Natural killer cell (primary cell): Measurements from ENCODE around the gene NCR3LG1. TPM values are rescaled to one million over a fixed set of nuclear protein-coding genes. Genes with fewer than 3 reads are reported as not detected.

Experiments used
- ATAC-seq, 3 donors: fragments of 150-1000 bp in 2 of 3; fragments of 200-7000 bp in 1 of 3; cut with Tn5 transposase; 1 replicate in 1 of 3; 2 replicates in 2 of 3; pipeline ENCODE4 v1.10.0; 2021; ENCODE audit warnings: mild to moderate bottlenecking in 2 of 3, moderate library complexity in 2 of 3
- DNase-seq, 2 donors: peaks; one replicate each; pipeline versions ENCODE4 v3.0.0 to v3.0.0-alpha.2; 2013 to 2021; ENCODE audit warnings: mixed read lengths in 1 of 2
- H3K27ac ChIP-seq: one replicate; pipeline ENCODE4 v1.5.1; 2013; ENCODE audit warnings: mild to moderate bottlenecking, low read length
- H3K27me3 ChIP-seq: one replicate; pipeline ENCODE4 v1.6.1; 2013; ENCODE audit warnings: low read length; ENCODE audit not compliant: control insufficient read depth, insufficient read depth
- H3K36me3 ChIP-seq: one replicate; pipeline ENCODE4 v1.6.1; 2013; ENCODE audit warnings: low read length; ENCODE audit not compliant: control insufficient read depth, insufficient read depth
- H3K4me1 ChIP-seq: one replicate; pipeline ENCODE4 v1.6.1; 2013; ENCODE audit warnings: low read length; ENCODE audit not compliant: control insufficient read depth, insufficient read depth
- H3K4me3 ChIP-seq: one replicate; pipeline ENCODE4 v1.5.1; 2013; ENCODE audit warnings: low read length
- H3K9me3 ChIP-seq: one replicate; pipeline ENCODE4 v1.6.1; 2013; ENCODE audit warnings: low read length; ENCODE audit not compliant: control insufficient read depth, insufficient read depth
- H3K27ac Mint-ChIP-seq, 2 donors: one replicate each; pipeline ENCODE4 v1.8.0; 2022; ENCODE audit warnings: mild to moderate bottlenecking in 2 of 2, mixed read lengths in 2 of 2, moderate library complexity in 1 of 2
- H3K27me3 Mint-ChIP-seq, 2 donors: one replicate each; pipeline ENCODE4 v1.8.0; 2022; ENCODE audit warnings: low read depth in 2 of 2, mixed read lengths in 2 of 2
- H3K36me3 Mint-ChIP-seq: one replicate; pipeline ENCODE4 v1.8.0; 2022; ENCODE audit warnings: mixed read lengths
- H3K4me1 Mint-ChIP-seq, 2 donors: one replicate each; pipeline ENCODE4 v1.8.0; 2022; ENCODE audit warnings: mixed read lengths in 2 of 2
- H3K4me3 Mint-ChIP-seq: one replicate; pipeline ENCODE4 v1.8.0; 2022; ENCODE audit warnings: mild to moderate bottlenecking, moderate library complexity, mixed read lengths
- H3K9me3 Mint-ChIP-seq, 2 donors: one replicate each; pipeline ENCODE4 v1.8.0; 2022; ENCODE audit warnings: mixed read lengths in 2 of 2
- CTCF ChIP-seq: fragments of 200-600 bp; IDR thresholded peaks from one replicate; pipeline ENCODE4 v1.8.0; 2022; ENCODE audit warnings: antibody characterized with exemption
- WGBS: methylation state at CpG from one replicate; pipeline ENCODE4 v1.1.7; 2013; ENCODE audit warnings: missing lambda C conversion rate; ENCODE audit not compliant: insufficient coverage; 5-methylcytosine and 5-hydroxymethylcytosine counted together
- intact Hi-C: fragments of 100-400 bp; cut with micrococcal nuclease; formaldehyde crosslinking; loops from one replicate; pipeline ENCODE4 v1.14.2; 2022
- total RNA-seq, 4 donors: library from RNA; stranded (reverse); fragments of 120-200 nt in 1 of 4; gene quantifications; one replicate each; pipeline versions ENCODE4 v1.2.3 to v1.2.4, GENCODE V29; 2013 to 2022

NCR3LG1 gene
- total RNA-seq, 3 donors from 2014 or later (not counting 1 experiment from before 2014, with no cell fraction given): 6.3 to 10.1 (median 9.7) TPM

- WGBS: under 1% methylated on average over 69 of the region's 69 CpGs
- intact Hi-C loops: loop anchor here (5.0 to 10.0 kb wide), 2 partner anchors 118 to 146 kb away; partner anchors contain the start of gene PIK3C2A
- H3K4me3 Mint-ChIP-seq: peak overlapping the region; percentile 93
- no peaks in the 10 kb centered on the region for H3K9me3 ChIP-seq
- H3K36me3 Mint-ChIP-seq: no peaks in the 10 kb centered on the region
- H3K9me3 Mint-ChIP-seq: no peaks in the 10 kb centered on the region
- H3K27me3 ChIP-seq: no peaks in the 10 kb centered on the region
- peaks cover 20% of the 10 kb centered on the region for H3K4me1 ChIP-seq
- H3K27me3 Mint-ChIP-seq: no peaks in the 10 kb centered on the region
- H3K27ac Mint-ChIP-seq: peak overlapping the region; percentile 88
- peak overlapping the region; percentile 41 for H3K4me3 ChIP-seq
- no peaks in the 10 kb centered on the region for H3K36me3 ChIP-seq
- peak overlapping the region; percentile 37 for H3K27ac ChIP-seq
- DNase-seq (peak; percentile 53 to 71), ATAC-seq (peak; percentile 41 to 61 (median 47))
- TF ChIP-seq CTCF: no peak
- peaks cover 36 to 38% of the 10 kb centered on the region in 2 donors for H3K4me1 Mint-ChIP-seq
Measured at GRCh38 chr11:17352950-17353820, 1.6 kb downstream of the NCR3LG1 start.

- no peaks in the 10 kb centered on the region for H3K27me3 Mint-ChIP-seq
- peak overlapping the region; percentile 88 for H3K27ac Mint-ChIP-seq
- DNase-seq: peak in 1 of 2 donors; percentile 14
Measured at GRCh38 chr11:17353821-17354600, 2.4 kb downstream of the NCR3LG1 start.

GRCh38 chr11:17354601-17354991 is 3.0 kb downstream of the NCR3LG1 start:
- DNase-seq: peak; percentile 32 to 82
- no peaks in the 10 kb centered on the region for H3K27me3 ChIP-seq
- 71% methylated on average over 3 of the region's 3 CpGs for WGBS
- Mint-ChIP-seq H3K4me1 (peaks cover 36 to 38% of the 10 kb centered on the region in 2 donors), H3K36me3 (no peaks in the 10 kb centered on the region), H3K9me3 (no peaks in the 10 kb centered on the region), H3K27ac (peak overlapping the region; percentile 88), H3K27me3 (no peaks in the 10 kb centered on the region), H3K4me3 (peak overlapping the region; percentile 93)
- no peak overlapping the region for H3K4me3 ChIP-seq
- no peaks in the 10 kb centered on the region for H3K9me3 ChIP-seq
- ATAC-seq: peak; percentile 28 to 54 (median 30)
- H3K36me3 ChIP-seq: no peaks in the 10 kb centered on the region
- no peak overlapping the region for H3K27ac ChIP-seq
- H3K4me1 ChIP-seq: peaks cover 20% of the 10 kb centered on the region
- intact Hi-C loops: loop anchor here (1.0 to 10.0 kb wide), 3 partner anchors 120 to 150 kb away; partner anchors contain the start of gene PIK3C2A
- peak; percentile 80 for TF ChIP-seq CTCF

More at GRCh38 chr11:17353821-17354600, 2.4 kb downstream of the NCR3LG1 start:
- no peaks in the 10 kb centered on the region for H3K27me3 ChIP-seq
- no peak for ATAC-seq
- no peaks in the 10 kb centered on the region for H3K9me3 ChIP-seq
- peak overlapping the region; percentile 93 for H3K4me3 Mint-ChIP-seq
- 13% methylated on average over 13 of the region's 15 CpGs for WGBS
- no peaks in the 10 kb centered on the region for H3K36me3 ChIP-seq
- H3K4me1 Mint-ChIP-seq: peaks cover 36 to 38% of the 10 kb centered on the region in 2 donors
- no peaks in the 10 kb centered on the region for H3K36me3 Mint-ChIP-seq
- H3K4me3 ChIP-seq: peak overlapping the region; percentile 41
- H3K4me1 ChIP-seq: peaks cover 20% of the 10 kb centered on the region
- H3K9me3 Mint-ChIP-seq: no peaks in the 10 kb centered on the region
- H3K27ac ChIP-seq: no peak overlapping the region
- TF ChIP-seq CTCF: no peak
- intact Hi-C loops: loop anchor here (1.0 to 10.0 kb wide), 3 partner anchors 119 to 150 kb away; partner anchors contain the start of gene PIK3C2A
